A673 (cell line): ENCODE measurements around the gene OPN1SW. TPM values are rescaled to one million over a fixed set of nuclear protein-coding genes. Genes with fewer than 3 reads are reported as not detected.

Experiments used
- BruUV-seq: library from RNA; stranded (reverse); fragments of 400-500 nt; replicated peaks from 2 replicates; lab custom pipeline; 2021; lab: Mats Ljungman, UMichigan
- CTCF ChIA-PET: fragments of 300-600 bp; sonication (Branson Sonifier 250); formaldehyde crosslinking; loops from one replicate; lab custom pipeline; 2022; ENCODE audit warnings: antibody characterized with exemption; lab: Charles Lee
- POLR2A ChIA-PET: fragments of 300-600 bp; sonication (Branson Sonifier 250); formaldehyde crosslinking; loops from one replicate; lab custom pipeline; 2022; ENCODE audit warnings: antibody characterized with exemption; ENCODE audit not compliant: low non-redundant PET; lab: Charles Lee
- DNase-seq: peaks from one replicate; pipeline ENCODE4 v3.0.0-alpha.2; 2015; ENCODE audit warnings: low spot score
- H3K27ac ChIP-seq: fragments of 200-600 bp; sonication (generic); 2 replicates; pipeline ENCODE4 v1.5.1; 2016; ENCODE audit warnings: mixed run types, low read depth, mild to moderate bottlenecking, mixed read lengths, antibody characterized with exemption, low read length; ENCODE audit not compliant: poor library complexity, severe bottlenecking
- H3K27me3 ChIP-seq: fragments of 200-600 bp; sonication (generic); replicated peaks from 2 replicates; pipeline ENCODE4 v1.6.1; 2017; ENCODE audit warnings: mixed run types, low read depth, mild to moderate bottlenecking, mixed read lengths, antibody characterized with exemption, low read length; ENCODE audit not compliant: insufficient read depth, poor library complexity
- H3K36me3 ChIP-seq: fragments of 200-600 bp; sonication (generic); 2 replicates; pipeline ENCODE4 v1.6.1; 2016; ENCODE audit warnings: mixed run types, mild to moderate bottlenecking, mixed read lengths, antibody characterized with exemption, low read length; ENCODE audit not compliant: insufficient read depth, poor library complexity, severe bottlenecking
- H3K4me1 ChIP-seq: fragments of 200-600 bp; sonication (generic); 2 replicates; pipeline ENCODE4 v1.6.1; 2017; ENCODE audit warnings: mixed run types, mild to moderate bottlenecking, mixed read lengths, antibody characterized with exemption, low read length; ENCODE audit not compliant: insufficient read depth, poor library complexity, severe bottlenecking
- H3K4me3 ChIP-seq: fragments of 200-600 bp; sonication (generic); 2 replicates; pipeline ENCODE4 v1.5.1; 2016; ENCODE audit warnings: low read depth, mixed run types, mild to moderate bottlenecking, mixed read lengths, low read length; ENCODE audit not compliant: poor library complexity, severe bottlenecking
- H3K9me3 ChIP-seq: fragments of 200-600 bp; sonication (generic); 2 replicates; pipeline ENCODE4 v1.6.1; 2016; ENCODE audit warnings: mixed run types, low read depth, mild to moderate bottlenecking, mixed read lengths, antibody characterized with exemption, low read length; ENCODE audit not compliant: poor library complexity, severe bottlenecking
- EZH2 ChIP-seq: fragments of 200-600 bp; sonication (generic); IDR thresholded peaks from 2 replicates; pipeline ENCODE4 v1.6.1; 2017; ENCODE audit warnings: borderline replicate concordance, low read depth, mild to moderate bottlenecking, mixed read lengths, antibody characterized with exemption, low read length; ENCODE audit not compliant: poor library complexity, severe bottlenecking
- intact Hi-C: fragments of 100-400 bp; cut with micrococcal nuclease; formaldehyde crosslinking; loops from one replicate; pipeline ENCODE4 v1.10.0; 2022; ENCODE audit not compliant: unreplicated experiment
- total RNA-seq: library from RNA; stranded (reverse); gene quantifications from 2 replicates; pipeline ENCODE4 v1.2.3, GENCODE V29; 2021
- TF ChIP-seq, protein P1 (sequence below): fragments of 300-800, 200-600 bp; sonication (generic); conservative IDR thresholded peaks from 2 replicates; pipeline ENCODE4 v1.5.1; 2017; ENCODE audit warnings: low read depth, mild to moderate bottlenecking, antibody characterized with exemption, low read length, moderate library complexity, mixed read lengths

Gene OPN1SW
- total RNA-seq, 1 experiment from 2014 or later: not detected

DNA sequence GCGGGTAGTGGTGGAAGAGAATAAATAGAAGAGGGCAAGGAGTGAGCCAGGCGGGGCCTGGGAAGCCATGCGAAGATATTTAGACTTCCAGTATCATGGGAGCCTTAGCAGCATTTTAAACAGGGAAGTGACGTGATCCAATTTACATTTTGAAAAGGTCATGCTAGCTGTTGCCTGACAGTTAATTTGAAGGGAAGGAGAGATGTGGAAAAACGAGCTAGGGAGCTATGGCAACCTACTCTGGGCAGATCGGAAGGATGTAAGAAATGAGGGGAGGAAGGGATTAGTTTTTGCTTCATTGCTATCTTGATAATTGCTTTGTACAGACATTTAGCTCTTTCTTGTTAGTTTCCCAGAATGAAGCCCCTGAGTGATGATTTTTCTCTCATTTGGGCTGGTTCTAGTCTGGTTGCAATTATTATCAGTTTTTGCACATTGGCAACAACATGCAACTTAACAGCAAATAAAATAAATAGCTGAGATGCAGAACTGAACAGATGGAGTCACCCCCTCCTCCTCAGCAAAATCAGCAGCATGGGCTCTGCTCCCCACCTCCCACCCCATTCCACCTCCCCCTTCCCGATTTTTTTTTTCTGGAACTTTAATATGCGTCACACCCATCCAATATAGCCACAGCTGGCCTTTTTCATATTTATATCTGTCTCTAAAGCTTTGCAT, 49.4 kb downstream of the OPN1SW start:
- peak; percentile 70 for DNase-seq
- Histone ChIP-seq H3K36me3 (no peaks in the 10 kb centered on the region), H3K4me1 (peaks cover 14% of the 10 kb centered on the region), H3K4me3 (no peak overlapping the region), H3K27ac (peak overlapping the region; percentile 76), H3K9me3 (no peaks in the 10 kb centered on the region), H3K27me3 (no peaks in the 10 kb centered on the region)
- intact Hi-C loops: no loop called here
- CTCF ChIA-PET: no interaction called here
- no TSS peak for BruUV-seq
- TF ChIP-seq, protein P1, sequence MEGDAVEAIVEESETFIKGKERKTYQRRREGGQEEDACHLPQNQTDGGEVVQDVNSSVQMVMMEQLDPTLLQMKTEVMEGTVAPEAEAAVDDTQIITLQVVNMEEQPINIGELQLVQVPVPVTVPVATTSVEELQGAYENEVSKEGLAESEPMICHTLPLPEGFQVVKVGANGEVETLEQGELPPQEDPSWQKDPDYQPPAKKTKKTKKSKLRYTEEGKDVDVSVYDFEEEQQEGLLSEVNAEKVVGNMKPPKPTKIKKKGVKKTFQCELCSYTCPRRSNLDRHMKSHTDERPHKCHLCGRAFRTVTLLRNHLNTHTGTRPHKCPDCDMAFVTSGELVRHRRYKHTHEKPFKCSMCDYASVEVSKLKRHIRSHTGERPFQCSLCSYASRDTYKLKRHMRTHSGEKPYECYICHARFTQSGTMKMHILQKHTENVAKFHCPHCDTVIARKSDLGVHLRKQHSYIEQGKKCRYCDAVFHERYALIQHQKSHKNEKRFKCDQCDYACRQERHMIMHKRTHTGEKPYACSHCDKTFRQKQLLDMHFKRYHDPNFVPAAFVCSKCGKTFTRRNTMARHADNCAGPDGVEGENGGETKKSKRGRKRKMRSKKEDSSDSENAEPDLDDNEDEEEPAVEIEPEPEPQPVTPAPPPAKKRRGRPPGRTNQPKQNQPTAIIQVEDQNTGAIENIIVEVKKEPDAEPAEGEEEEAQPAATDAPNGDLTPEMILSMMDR: no peak
- no peak for TF ChIP-seq EZH2
- POLR2A ChIA-PET: interaction anchor here (0.5 kb wide), 1 partner anchor 26 kb away, joined by 10 read pairs; no protein-coding TSS in a partner anchor

DNA sequence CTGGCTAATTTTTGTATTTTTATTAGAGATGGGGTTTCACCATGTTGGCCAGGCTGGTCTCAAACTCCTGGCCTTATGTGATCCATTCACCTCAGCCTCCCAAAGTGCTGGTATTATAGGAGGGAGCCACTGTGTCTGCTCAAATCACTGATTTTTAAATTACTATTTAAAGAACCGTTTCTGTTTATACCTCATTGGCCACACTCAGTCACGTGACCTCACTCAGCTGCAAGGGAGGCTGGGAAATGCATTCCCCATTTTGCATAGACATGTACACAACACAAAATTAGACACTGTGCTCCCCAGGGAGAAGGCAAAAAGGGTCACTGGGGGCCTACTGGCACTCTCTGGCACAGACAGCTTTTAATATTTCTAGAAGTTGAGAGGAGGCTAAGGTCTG, 50.1 kb downstream of the OPN1SW start:
- H3K9me3 ChIP-seq: no peaks in the 10 kb centered on the region
- peak; percentile 43 for DNase-seq
- intact Hi-C loops: no loop called here
- H3K27ac ChIP-seq: peak overlapping the region; percentile 76
- H3K27me3 ChIP-seq: no peaks in the 10 kb centered on the region
- H3K4me1 ChIP-seq: peaks cover 14% of the 10 kb centered on the region
- BruUV-seq: no TSS peak
- ChIA-PET CTCF (no interaction called here), POLR2A (no interaction called here)
- no peaks in the 10 kb centered on the region for H3K36me3 ChIP-seq
- H3K4me3 ChIP-seq: no peak overlapping the region
- TF ChIP-seq, protein P1: no peak
- TF ChIP-seq EZH2: no peak

GRCh38 chr7:128724743-128725142, 50.9 kb downstream of the OPN1SW start:
- TF ChIP-seq, protein P1: no peak
- TF ChIP-seq EZH2: no peak
- no peaks in the 10 kb centered on the region for H3K9me3 ChIP-seq
- BruUV-seq: no TSS peak
- intact Hi-C loops: no loop called here
- ChIA-PET CTCF (no interaction called here), POLR2A (no interaction called here)
- H3K4me3 ChIP-seq: no peak overlapping the region
- DNase-seq: no peak
- H3K27ac ChIP-seq: no peak overlapping the region
- H3K4me1 ChIP-seq: peaks cover 14% of the 10 kb centered on the region
- H3K36me3 ChIP-seq: no peaks in the 10 kb centered on the region
- no peaks in the 10 kb centered on the region for H3K27me3 ChIP-seq

Other genes starting within 250 kb of the OPN1SW start
- 1.8 and 2.2 TPM in 2 replicates for gene GARIN1A, start 103.5 kb downstream of the OPN1SW start, total RNA-seq
- gene CALU, start 36.4 kb downstream of the OPN1SW start, total RNA-seq: 161 and 162 TPM in 2 replicates
- gene CCDC136, start 16.2 kb upstream of the OPN1SW start, total RNA-seq: 4.4 and 6.9 TPM in 2 replicates
- gene FLNC, start 54.6 kb upstream of the OPN1SW start, total RNA-seq: 6.5 and 7.8 TPM in 2 replicates
- gene ATP6V1F, start 87.1 kb upstream of the OPN1SW start, total RNA-seq: 148 and 152 TPM in 2 replicates
- gene KCP, start 134.9 kb upstream of the OPN1SW start, total RNA-seq: not detected in 2 replicates
- not detected in 2 replicates for gene IRF5, start 162.1 kb upstream of the OPN1SW start, total RNA-seq